ENCODE measurements around the gene EGR2. TPM values are rescaled to one million over a fixed set of nuclear protein-coding genes. Genes with fewer than 3 reads are reported as not detected.

The EGR2 gene
- total and polyA plus RNA-seq, 2 donors (not counting 3 experiments of a cell fraction or from before 2014, with no cell fraction given), result 0.46 to 0.47 TPM

GRCh38 chr10:62817121-62817765, 1.1 kb upstream of the EGR2 start:
- CTCF ChIA-PET, result interaction anchor here (0.6 to 9.9 kb wide), 57 partner anchors 9 to 1002 kb away, joined by 3 to 232 read pairs (median 4); partner anchors contain the start of genes ADO and NRBF2
- peak overlapping the region; percentile 45 to 91 (median 51) for H3K4me3 ChIP-seq (replicated peaks in 1 of 3; ENCODE audit: insufficient read depth in 1 of 3, low read depth in 1 of 3, low read length in 3 of 3)
- no peaks in the 10 kb centered on the region for H3K79me2 ChIP-seq (ENCODE audit: control insufficient read depth, insufficient read depth, low read length)
- H3K27ac ChIP-seq (ENCODE audit: insufficient read depth, low read depth, low read length), result no peak overlapping the region
- peaks cover 24% of the 10 kb centered on the region for H3K4me1 ChIP-seq (ENCODE audit: control insufficient read depth, extremely low read depth, insufficient read depth, low read length)
- dilution Hi-C loops (cut with MboI; ENCODE audit: extremely low pct_ligation_motif_present, low sequenced_read_pairs) (no loop called here), intact Hi-C loops (cut with micrococcal nuclease) (loop anchor here (2.0 to 5.0 kb wide), 7 partner anchors 130 to 2000 kb away; partner anchors contain the start of genes RHOBTB1 and RTKN2)
- DNase-seq (ENCODE audit: low read depth, low spot score) (peak; percentile 29), FAIRE-seq (no peak)
- H4K20me1 ChIP-seq (replicated peaks; ENCODE audit: control insufficient read depth, extremely low read depth, insufficient read depth, low read length), result no peaks in the 10 kb centered on the region
- H3K9ac ChIP-seq (replicated peaks; ENCODE audit: extremely low read depth, insufficient read depth, low read length), result peak overlapping the region; percentile 16
- POLR2A ChIA-PET, result interaction anchor here (0.6 kb wide), 1 partner anchor 53 kb away, joined by 4 read pairs; no protein-coding TSS in a partner anchor
- BruUV-seq (replicated peaks), result no TSS peak
- H2AFZ ChIP-seq (ENCODE audit: low read depth, low read length), result peak overlapping the region; percentile 70
- H3K4me2 ChIP-seq (ENCODE audit: insufficient read depth, low read length), result peak overlapping the region; percentile 97
- no peaks in the 10 kb centered on the region for H3K36me3 ChIP-seq (ENCODE audit: control insufficient read depth in 2 of 2, extremely low read depth in 1 of 2, insufficient read depth in 2 of 2, low read length in 2 of 2)
- H3K9me1 ChIP-seq (replicated peaks; ENCODE audit: control insufficient read depth, extremely low read depth, insufficient read depth, low read length), result no peaks in the 10 kb centered on the region
- no peak for TF ChIP-seq JUN (IDR thresholded peaks at IDR 0.05; ENCODE audit: borderline replicate concordance, insufficient read depth, insufficient read length, low read depth)
- TF ChIP-seq POLR2A (IDR thresholded peaks at IDR 0.05; ENCODE audit: low read depth, low read length), result no peak
- TF ChIP-seq FOS (IDR thresholded peaks at IDR 0.05; ENCODE audit: borderline replicate concordance, insufficient read depth, low read length), result no peak
- no peak for TF ChIP-seq POLR2AphosphoS5 (IDR thresholded peaks at IDR 0.05; ENCODE audit: insufficient read depth, low read depth, low read length)
- no peak for TF ChIP-seq EZH2 (IDR thresholded peaks at IDR 0.05; ENCODE audit: borderline replicate concordance, low read depth, low read length, severe bottlenecking)
- no peak for TF ChIP-seq MAX (IDR thresholded peaks at IDR 0.05; ENCODE audit: insufficient read depth, insufficient read length)
- no peak for TF ChIP-seq CTCF (IDR thresholded peaks at IDR 0.05; ENCODE audit: extremely low read depth in 1 of 2, insufficient read depth in 1 of 2, low read depth in 1 of 2, low read length in 2 of 2)
- TF ChIP-seq MYC (IDR thresholded peaks at IDR 0.05; ENCODE audit: low read depth, low read length), result no peak
- no peak for TF ChIP-seq GATA2 (IDR thresholded peaks at IDR 0.05; ENCODE audit: insufficient read depth, insufficient read length, low read depth, low read length)
- H3K27me3 ChIP-seq (ENCODE audit: control insufficient read depth in 2 of 2, insufficient read depth in 2 of 2, low read length in 2 of 2), result peaks cover 51 to 61% of the 10 kb centered on the region in 2 experiments
- H3K9me3 ChIP-seq (replicated peaks; ENCODE audit: control insufficient read depth, insufficient read depth, low read length), result no peaks in the 10 kb centered on the region
